HG03460 (cell line): Measurements from ENCODE around the gene PLXND1.

Experiments
- ATAC-seq: cut with Tn5 transposase; IDR thresholded peaks from one replicate; pipeline ENCODE4 v1.9.1; 2021; ENCODE audit not compliant: unreplicated experiment

PLXND1 gene

DNA sequence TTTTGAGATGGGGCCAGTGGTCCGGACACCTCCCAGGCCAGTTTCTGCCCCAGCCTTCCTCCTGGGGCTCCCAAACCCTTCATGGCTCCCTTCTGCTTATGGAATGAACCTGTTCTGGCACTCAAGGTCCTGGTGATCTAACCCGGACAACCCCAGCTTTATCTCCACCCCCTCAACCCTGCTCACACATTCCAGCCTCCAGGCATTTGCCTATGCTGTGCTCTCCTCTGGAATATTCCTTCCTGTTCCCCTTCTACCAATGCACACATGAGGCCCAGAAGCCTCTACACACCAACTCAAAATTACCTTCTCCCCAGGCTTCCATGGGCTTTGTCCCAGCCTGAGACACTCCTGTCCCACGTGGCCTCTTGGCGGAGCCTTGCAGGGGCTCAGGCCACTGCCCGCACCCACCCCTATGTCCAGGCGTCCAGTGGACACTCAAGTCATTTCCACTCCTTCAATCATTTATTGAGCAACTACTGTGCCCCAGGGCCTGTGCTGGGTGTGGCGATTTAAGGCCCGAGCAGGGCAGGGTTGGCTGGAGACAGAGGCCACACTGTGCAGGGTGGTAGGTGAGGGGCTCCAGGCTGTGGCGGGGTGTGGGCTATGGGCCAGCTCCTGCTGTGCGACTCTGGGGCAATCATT is 18.8 kb downstream of the PLXND1 start:
- no peak for ATAC-seq

DNA sequence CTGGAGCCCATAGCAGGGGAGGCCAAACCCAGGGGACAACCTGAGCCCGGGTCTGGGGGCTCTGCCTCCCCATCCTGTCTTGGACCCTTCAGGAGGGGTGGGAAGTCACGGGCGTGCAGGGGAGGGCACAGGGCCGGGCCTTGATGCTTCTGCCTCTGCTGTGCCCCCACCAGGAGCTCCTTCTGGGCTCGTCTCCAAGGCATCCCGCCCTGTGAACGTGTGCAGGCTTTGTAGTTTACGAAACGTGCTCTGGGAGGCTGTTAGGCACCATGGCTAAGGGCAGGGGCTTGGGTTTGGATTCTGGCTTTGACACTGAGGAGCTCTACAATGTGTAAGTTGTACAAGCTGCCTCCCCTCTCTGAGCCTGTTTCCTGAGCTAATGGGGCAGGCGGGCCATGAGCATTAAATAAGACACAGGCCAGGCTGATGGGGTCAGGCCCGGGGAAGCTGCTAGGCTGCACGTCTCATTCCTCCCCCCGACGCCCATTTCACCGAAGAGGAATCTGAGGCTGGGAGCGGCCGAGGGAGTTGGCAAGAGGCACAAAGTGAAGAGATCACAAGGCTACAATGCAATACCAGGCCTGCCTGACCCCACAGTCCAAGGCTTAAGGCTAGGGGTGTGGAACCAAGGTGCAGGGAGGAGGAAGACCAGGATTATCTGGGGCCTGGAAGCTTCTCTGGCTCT is 19.6 kb downstream of the PLXND1 start:
- no peak for ATAC-seq

DNA sequence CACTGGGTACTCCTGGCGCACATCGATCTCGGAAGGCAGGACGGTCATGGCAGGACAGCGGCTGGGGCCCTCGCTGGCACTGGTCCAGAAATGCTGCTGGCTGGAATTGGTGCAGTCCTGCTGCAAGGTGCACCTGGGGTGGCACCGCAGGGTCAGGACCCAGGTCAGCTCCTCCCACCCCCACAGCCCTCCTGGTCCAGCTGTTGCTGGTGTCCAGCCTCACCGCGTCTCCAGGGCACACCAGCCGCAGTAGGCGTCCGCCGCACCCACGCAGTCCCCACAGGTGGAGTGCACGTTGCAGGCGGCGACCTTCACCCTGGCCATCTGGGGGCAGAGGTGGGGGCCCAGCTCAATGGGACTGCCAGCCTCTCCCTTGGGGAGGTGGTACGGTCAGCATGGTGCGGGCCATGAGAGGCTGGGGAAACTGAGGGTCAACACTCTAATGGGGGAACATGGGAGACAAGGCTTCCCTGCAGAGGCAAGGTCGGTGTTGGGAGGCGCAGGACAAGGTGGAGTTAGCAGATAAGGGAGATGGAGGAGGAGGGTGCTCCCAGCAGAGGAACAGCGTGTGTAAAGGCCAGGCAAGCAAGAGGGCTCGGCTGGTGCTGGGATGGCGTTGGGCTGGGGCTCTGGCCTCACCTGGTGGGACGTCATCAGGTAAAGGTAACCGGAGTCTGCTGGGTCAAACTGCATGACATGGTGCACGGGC is 20.4 kb downstream of the PLXND1 start:
- no peak for ATAC-seq

DNA sequence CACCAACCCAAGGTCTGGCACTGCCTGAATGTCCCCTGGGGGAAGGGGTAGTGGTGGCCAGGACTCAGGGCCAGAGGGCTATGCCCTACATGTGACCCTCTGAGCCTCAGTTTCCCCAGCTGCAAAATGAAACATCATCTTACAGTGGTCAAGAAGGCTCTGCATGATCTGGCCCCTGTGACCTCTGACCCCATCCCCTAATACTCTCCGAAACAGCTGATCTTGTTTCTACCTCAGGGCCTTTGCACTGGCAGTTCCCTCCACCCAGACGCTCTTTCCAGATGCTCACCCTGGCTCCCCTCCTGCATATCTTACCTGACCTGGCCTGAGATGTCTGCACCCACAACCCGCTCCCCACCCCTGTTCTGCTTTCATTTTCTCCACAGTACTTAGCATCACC is 21.8 kb downstream of the PLXND1 start:
- no peak for ATAC-seq

DNA sequence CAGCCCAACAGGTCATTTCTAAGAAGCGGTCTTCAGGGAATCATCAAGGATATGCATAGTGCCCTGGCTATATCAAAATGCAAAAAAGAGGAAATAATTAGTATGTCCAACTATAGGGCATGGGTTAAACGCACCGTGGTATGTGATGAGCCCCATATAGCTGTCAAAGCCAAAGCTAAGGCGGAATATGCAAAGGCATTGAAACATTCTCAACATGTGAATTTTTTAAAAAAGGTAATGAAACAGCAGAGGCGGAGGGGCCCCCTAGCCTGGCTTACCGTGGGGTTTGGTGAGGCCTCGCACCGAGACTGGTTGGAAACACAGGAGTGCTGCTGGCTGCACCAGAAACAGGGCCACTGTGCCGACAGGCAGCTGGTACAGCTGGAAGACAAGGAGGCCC is 23.2 kb downstream of the PLXND1 start:
- ATAC-seq = no peak

DNA sequence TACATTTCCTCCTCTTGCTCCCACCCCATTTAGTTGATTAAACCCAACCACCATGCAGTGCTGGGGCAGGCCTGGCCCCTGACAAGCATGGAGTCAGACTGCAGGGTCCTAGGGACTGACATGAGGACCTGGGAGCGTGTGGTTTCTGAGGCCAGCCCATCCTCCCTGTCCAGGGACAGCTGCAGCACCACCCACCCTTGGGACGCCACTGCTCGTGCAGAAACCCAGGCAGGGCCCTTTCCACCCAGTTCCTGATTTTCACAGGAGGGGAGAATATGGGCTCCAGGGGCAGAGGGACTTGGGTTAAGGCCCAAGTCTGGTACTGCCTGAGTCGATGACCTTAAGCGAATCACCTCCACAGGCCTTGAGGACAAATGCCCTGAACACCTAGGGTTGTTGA is 23.7 kb downstream of the PLXND1 start:
- ATAC-seq = no peak

DNA sequence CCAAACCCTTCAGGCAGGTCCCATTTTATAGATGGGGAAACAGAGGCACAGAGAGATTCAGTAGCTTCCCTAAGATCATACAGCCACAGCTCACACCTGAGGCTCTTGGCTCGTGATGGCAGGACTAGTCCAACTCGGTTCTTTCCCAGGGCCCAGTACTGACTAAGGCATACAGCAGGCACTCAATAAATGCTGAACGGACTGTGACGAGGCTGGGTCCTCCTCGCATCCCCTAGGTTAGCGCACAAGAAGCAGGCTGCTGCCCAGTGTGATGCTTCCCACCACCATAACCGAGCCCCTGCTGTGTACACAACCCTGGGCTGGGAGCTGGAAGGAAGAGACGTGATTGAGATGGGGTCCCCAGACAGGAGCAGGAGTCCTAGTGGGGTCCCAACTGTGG is 24.9 kb downstream of the PLXND1 start:
- no peak for ATAC-seq

DNA sequence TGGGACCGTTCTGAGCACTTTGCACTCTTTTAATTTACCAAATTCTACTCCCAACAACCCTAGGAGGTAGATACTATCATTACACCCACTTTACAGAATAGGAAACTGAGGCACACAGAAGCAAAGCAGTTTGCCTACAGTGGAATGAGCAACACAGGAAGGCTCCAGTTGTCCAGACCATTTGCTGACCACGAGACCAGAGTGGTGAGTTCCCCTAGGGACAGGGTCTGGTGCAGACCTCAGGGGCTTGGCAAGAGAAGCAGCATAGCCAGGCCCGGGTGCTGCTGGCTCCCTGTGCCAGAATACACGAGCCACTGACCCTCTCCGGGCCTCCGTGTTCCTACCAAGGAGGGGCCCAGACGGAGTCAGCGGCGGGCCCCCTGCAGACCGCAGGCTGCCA is 26.5 kb downstream of the PLXND1 start:
- no peak for ATAC-seq

DNA sequence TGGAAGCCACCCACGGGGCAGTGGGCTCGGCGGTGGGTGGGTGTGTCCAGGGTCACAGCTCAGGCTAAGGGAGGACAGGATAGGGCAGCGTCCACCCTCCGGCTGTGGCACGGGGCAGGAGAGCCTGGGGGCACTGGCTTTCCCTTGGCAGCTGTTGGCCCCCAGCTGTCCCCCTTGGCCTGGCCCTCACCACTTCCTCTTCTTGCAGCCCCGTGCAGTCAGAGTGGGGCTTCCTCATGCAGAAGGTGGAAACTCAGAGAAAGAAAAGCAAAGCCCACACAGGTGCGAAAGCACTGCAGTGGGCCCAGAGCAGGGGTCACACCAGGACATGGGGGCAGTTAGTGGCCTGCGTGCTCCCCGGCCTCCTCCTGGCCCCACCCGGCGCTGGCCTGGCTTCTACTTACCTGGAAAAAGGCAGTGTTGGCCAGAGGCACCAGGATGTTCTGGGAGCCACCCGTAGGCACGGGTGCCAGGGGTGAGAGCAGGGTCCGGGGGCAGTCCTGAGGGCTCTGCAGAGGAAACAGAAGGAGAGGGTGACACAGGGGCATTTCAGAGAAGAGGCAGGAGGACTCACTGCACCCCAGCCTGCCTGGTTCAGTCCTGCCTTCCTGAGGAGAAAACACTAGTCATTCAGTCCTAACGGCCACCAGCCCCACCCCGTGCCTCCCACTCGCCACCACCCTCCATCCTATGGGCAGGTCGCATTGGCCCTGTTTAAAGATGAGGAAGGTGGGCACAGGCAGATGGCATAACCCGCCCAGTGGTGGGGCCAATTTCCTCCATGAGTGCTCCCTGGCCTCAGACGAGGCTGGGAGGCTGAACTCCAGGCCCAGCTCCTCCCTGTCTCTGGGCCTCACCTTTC is 28.3 kb downstream of the PLXND1 start:
- peak; percentile 45 for ATAC-seq

DNA sequence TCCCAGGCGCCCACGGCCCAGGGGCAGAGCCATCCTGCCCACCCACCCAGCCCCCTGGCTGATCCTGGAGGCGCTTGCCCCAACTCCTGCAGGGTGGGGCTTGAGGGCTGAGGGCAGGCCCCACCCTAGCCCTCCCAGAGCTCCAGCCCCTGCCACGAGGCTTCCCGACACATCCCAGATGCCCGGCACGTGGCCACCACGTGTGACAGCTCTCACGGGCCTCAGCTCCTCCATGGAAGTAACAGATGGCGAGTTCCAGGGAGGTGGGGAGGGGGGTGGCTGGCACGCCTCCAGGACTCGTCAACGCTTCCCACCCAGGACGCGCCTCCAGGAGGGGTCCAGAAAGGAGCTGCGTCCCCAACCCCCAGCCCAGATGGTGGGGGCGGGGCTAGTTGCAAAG is 29.1 kb downstream of the PLXND1 start:
- no peak for ATAC-seq

DNA sequence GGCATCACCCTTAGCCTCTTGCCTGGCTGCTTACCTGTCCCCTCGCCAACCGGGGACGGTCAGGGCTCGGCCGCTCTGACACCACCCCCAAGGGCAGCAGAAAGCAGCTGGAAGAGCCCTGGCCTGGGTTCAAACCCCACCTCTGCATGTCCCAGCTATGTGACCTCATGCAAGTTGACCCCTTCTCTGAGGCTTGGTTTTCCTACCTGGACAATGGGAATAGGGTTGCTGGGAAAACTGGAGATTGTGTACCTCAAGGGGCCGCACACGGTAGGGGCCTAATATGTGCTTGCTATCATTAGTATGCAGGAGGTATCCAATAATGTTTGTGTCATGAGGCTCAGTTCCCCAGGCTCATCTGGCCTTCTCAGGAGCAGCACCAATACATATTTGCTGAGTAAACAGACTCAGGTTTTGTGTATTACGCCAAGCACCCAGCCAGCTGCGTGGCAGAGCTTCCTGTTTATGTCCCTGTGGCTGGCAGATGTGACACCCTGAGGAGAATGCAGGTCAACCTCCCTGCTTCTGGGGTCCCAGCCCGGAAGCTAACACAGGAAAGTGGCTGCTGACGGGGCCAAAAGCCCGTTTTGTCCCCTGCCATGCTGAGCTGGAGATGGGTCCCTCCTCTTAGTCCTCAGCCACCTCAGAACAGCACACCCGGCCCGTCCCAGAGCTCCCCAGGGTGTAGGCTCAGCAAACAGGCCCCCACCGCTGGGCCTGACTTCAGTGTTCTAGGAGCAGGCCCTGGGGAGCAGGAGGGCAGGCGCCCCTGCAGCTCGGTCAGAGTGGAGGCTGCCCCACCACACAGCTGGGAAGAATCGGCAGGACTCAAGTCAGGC is 29.7 kb downstream of the PLXND1 start:
- ATAC-seq = peak; percentile 48

DNA sequence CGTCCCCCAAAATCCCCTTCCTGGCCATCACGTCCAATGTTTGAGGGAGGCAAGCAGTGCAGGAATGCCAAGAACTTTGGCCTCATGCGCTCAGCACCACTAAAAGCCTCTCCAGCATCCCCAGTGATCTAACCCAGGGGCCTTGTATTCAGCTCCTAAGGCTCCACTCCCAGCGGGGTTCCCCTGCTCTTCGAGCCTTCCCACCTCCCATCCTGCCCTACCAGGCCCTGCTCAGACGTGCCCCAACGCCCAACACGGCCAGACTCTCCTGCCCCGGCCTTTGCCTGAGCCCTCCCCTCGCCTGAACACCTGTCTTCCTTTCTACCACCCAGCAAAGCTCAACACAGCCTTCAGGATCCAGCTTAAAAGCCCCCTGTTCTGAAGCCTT is 30.5 kb downstream of the PLXND1 start:
- ATAC-seq = no peak

DNA sequence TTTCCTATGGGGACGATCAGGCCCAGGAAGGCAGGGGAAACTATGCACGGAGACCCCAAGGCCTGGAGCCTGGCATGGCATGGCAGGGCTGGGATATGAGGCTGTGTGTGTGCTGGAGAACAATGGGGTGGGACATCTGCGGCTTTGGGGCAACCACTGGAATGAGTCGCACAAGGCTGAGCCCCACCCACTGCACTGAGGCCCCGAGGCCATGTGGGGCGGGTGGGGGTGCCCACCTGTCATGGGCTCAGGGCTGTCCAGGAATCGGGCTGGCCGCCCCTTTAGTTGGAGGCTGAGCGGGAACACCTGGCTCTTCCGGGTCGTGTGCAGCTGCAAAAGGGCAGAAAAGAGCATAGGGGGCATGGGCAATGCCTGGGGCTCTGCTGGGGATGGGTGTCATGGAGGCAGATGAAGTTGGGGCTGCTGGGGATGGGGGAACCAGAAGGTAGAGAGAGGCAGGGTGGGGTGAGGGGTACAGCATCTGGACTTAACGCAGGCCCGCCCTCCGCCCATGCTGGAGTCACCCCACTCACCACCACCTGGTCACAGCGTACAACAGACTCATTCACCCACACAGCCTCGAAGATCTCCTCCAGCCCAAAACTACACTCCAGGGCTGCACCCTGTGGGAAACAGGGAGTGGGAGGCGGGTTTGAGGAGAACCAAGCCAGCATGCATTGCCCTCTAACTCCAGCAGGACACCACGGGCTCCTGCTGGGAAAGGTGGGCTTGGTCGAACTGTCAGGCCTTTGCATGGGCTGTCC is 31.1 kb downstream of the PLXND1 start:
- no peak for ATAC-seq

DNA sequence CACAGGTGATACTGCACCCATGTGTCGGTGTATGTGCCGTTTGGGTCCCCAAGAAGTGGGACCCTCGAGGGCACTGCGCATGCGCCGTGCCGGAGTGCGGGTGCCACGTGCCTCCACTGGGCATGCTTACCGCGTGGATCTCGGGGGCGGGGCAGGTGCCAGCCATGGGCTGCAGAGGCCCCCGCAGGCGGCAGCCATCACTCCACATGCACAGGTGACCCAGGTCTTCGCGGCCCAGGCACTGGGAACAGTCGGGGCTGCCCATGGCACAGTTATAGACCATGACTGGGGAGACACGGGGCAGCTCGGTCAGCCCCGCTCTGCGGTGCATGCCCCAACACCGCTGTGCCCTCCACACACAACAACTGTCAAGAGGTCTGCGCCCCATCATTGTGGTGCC is 32.3 kb downstream of the PLXND1 start:
- no peak for ATAC-seq

DNA sequence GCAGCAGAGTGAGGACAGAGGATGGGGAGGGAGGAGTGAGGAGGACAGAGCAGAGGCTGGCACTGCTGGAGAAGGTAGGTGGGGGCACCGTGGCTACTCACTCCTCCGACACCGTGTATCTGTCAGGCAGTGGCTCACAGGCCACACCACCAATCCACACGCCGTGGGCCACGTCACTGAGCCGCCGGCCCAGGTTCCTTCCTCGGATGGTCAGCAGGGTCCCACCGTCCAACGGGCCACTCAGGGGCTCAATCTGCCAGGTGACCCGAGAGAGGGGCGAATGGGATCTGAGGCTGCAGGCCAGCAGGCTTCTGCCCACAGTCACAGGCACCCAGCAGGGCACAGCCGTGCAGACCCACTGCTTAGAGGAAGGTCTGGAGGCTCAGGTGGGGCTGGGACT is 33.0 kb downstream of the PLXND1 start:
- ATAC-seq = no peak

DNA sequence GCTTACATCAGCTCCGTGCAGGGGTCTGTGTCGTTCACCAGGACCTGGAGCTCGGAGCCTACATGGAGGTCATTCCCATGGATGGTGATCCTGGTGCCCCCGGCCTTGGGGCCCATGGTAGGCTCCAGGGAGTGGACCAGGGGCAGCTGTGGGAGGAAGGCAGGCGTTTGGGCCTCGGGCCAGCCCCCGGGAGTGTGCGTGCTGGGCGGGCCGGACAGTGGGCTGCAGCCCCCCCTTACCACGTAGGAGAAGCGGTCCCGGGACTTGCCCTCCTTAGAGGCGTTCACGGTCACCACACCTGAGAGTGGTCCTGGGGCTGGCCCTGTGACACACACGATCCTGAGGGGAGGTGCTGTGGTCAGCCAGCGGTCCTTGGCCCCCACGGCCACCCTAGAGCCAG is 33.9 kb downstream of the PLXND1 start:
- ATAC-seq = no peak

DNA sequence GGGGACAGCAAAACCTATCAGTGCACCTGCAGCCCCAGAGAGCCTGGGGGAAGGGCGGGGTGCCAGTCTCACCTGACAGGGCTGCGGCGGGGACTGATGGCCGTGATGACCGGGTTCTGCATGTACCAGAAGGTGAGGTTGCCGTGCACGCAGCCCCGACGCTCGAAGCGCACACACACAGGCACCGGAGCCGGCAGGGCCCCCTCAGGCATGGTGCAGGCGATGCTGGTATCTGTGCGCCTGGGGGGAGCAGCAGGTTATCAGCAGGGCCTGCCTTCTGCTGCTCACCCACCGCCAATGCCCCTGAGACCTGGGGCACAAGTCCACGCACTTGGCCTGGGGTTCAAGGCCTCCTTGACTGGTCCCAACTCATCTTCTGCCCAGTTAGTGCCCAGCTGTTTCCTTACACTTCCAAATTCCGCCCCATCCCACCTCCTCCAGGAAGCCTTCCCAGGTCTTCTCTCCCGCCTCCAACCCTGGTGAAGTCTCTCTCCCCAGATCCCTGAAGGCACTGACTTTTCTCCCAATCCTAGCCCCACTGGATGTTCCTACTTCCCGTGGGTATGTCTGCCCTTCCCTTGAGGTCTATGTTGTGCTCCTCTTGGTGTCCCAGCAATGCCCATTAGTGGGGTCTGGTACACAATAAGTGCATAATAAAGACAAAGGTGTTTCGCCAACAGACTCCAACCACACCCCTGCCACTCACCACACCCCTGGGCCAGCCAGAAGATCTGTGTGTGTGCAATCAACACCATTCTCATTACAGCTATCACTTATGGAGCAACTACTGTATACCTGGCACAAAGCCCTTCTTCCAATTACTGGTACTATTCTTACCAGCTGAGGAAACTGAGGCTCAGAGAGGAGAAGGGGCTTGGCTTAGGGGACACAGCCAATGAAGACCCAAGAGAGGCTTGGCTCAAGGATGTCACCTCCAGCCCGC is 34.6 kb downstream of the PLXND1 start:
- ATAC-seq = no peak

DNA sequence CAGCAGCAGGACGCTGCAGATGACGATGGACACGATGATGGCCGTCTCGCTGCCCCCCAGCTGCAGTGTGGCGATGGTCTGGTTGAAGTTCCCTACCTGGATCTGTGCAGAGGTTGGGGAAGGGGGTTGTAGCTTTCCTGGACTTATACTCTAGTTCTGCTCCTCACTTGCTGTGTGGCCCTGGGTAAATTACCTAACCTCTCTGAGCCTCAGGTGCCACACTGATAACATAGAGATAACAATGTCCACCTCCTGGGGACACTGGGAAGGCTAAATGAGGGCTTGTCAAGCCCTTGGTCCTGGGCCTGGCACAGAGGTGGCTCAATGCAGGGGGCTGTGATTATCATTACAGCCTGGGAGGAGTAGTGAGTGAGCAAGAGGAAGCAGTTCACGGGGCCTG is 36.6 kb downstream of the PLXND1 start:
- ATAC-seq = no peak

DNA sequence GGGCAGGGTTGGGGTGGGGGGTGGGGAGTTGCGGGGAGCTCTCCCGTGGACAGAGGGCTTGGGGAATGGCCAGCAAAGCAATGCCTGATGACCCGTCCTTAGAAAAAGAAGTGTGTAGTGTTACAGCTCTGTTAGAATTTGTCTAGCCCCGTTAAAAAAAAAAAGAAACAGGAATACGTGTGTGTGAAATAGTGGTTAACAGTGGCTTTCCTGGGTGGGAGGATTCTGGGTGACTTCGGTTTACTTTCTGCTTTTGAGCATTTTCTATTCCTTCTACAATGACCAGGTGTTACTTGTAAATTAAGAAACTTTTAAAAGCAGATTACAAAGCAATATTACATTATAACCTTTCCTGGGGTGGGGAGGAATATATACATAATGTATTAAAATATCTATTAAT is 38.5 kb downstream of the PLXND1 start:
- no peak for ATAC-seq
